H9 (cell line): ENCODE measurements around the gene PPP1R16B. TPM values are rescaled to one million over a fixed set of nuclear protein-coding genes. Genes with fewer than 3 reads are reported as not detected.

Source experiments
- DNase-seq: peaks from one replicate; pipeline ENCODE4 v3.0.0-alpha.2; 2017
- H2AFZ ChIP-seq: one replicate; pipeline ENCODE4 v1.6.1; 2013; ENCODE audit warnings: mild to moderate bottlenecking, low read length, control low read depth, moderate library complexity
- H2AK5ac ChIP-seq: 2 replicates; pipeline ENCODE4 v1.6.1; 2013; ENCODE audit warnings: low read length, control low read depth, mixed read lengths; ENCODE audit not compliant: insufficient read length
- H2BK120ac ChIP-seq: one replicate; pipeline ENCODE4 v1.6.1; 2013; ENCODE audit warnings: low read depth, mild to moderate bottlenecking, low read length, control low read depth, inconsistent platforms; ENCODE audit not compliant: poor library complexity, severe bottlenecking
- H2BK12ac ChIP-seq: 2 replicates; pipeline ENCODE4 v1.6.1; 2013; ENCODE audit warnings: low read length, control low read depth, mixed read lengths, low read depth; ENCODE audit not compliant: insufficient read length
- H2BK15ac ChIP-seq: 2 replicates; pipeline ENCODE4 v1.6.1; 2013; ENCODE audit warnings: low read depth, low read length, control low read depth
- H2BK20ac ChIP-seq: one replicate; pipeline ENCODE4 v1.6.1; 2013; ENCODE audit warnings: low read depth, mild to moderate bottlenecking, low read length, control low read depth, inconsistent platforms; ENCODE audit not compliant: poor library complexity, severe bottlenecking
- H2BK5ac ChIP-seq: 2 replicates; pipeline ENCODE4 v1.6.1; 2013; ENCODE audit warnings: low read length, control low read depth, mixed read lengths; ENCODE audit not compliant: insufficient read length
- H3K14ac ChIP-seq: 2 replicates; pipeline ENCODE4 v1.6.1; 2013; ENCODE audit warnings: low read length, control low read depth; ENCODE audit not compliant: insufficient read depth
- H3K18ac ChIP-seq: 2 replicates; pipeline ENCODE4 v1.6.1; 2013; ENCODE audit warnings: low read depth, mild to moderate bottlenecking, mixed read lengths, low read length, control low read depth; ENCODE audit not compliant: insufficient read length
- H3K23ac ChIP-seq: 2 replicates; pipeline ENCODE4 v1.6.1; 2013; ENCODE audit warnings: low read length, control low read depth, mixed read lengths, low read depth; ENCODE audit not compliant: insufficient read length
- H3K23me2 ChIP-seq: 2 replicates; pipeline ENCODE4 v1.6.1; 2013; ENCODE audit warnings: low read depth, mild to moderate bottlenecking, mixed read lengths, low read length, control low read depth; ENCODE audit not compliant: insufficient read length, poor library complexity, severe bottlenecking
- H3K27ac ChIP-seq: 2 replicates; pipeline ENCODE4 v1.5.1; 2013; ENCODE audit warnings: low read length, control low read depth, mixed read lengths, low read depth; ENCODE audit not compliant: insufficient read length
- H3K27me3 ChIP-seq: 2 replicates; pipeline ENCODE4 v1.6.1; 2013; ENCODE audit warnings: low read length, control low read depth, inconsistent platforms; ENCODE audit not compliant: insufficient read depth
- H3K4ac ChIP-seq: 2 replicates; pipeline ENCODE4 v1.6.1; 2013; ENCODE audit warnings: low read depth, mild to moderate bottlenecking, control low read depth, inconsistent platforms, low read length, moderate library complexity
- H3K4me1 ChIP-seq: 2 replicates; pipeline ENCODE4 v1.6.1; 2013; ENCODE audit warnings: low read length, control low read depth, inconsistent platforms; ENCODE audit not compliant: insufficient read depth
- H3K4me2 ChIP-seq: 2 replicates; pipeline ENCODE4 v1.6.1; 2013; ENCODE audit warnings: low read length, control low read depth, mixed read lengths; ENCODE audit not compliant: insufficient read length, insufficient read depth
- H3K56ac ChIP-seq: 2 replicates; pipeline ENCODE4 v1.6.1; 2013; ENCODE audit warnings: low read depth, mild to moderate bottlenecking, mixed read lengths, low read length, control low read depth; ENCODE audit not compliant: insufficient read length
- H3K79me1 ChIP-seq: 2 replicates; pipeline ENCODE4 v1.6.1; 2013; ENCODE audit warnings: low read depth, mild to moderate bottlenecking, moderate library complexity, low read length, control low read depth, inconsistent platforms; ENCODE audit not compliant: insufficient read depth, poor library complexity, severe bottlenecking
- H3K79me2 ChIP-seq: 2 replicates; pipeline ENCODE4 v1.6.1; 2013; ENCODE audit warnings: low read length, control low read depth, inconsistent platforms; ENCODE audit not compliant: insufficient read depth
- H3K9ac ChIP-seq: 2 replicates; pipeline ENCODE4 v1.6.1; 2013; ENCODE audit warnings: low read length, control low read depth, mixed read lengths; ENCODE audit not compliant: insufficient read length; ENCODE audit errors: extremely low read depth
- H3K9me3 ChIP-seq: one replicate; pipeline ENCODE4 v1.6.1; 2013; ENCODE audit warnings: low read depth, low read length, inconsistent platforms; ENCODE audit not compliant: control insufficient read depth
- H3T11ph ChIP-seq: one replicate; pipeline ENCODE4 v1.6.1; 2013; ENCODE audit warnings: mild to moderate bottlenecking, low read length, control low read depth, inconsistent platforms
- H4K20me1 ChIP-seq: one replicate; pipeline ENCODE4 v1.6.1; 2013; ENCODE audit not compliant: control insufficient read depth, insufficient read length, insufficient read depth
- H4K5ac ChIP-seq: 2 replicates; pipeline ENCODE4 v1.6.1; 2013; ENCODE audit warnings: low read depth, mild to moderate bottlenecking, mixed read lengths, low read length, control low read depth; ENCODE audit not compliant: insufficient read length
- H4K8ac ChIP-seq: replicated peaks from 2 replicates; pipeline ENCODE4 v1.6.1; 2013; ENCODE audit warnings: low read length, control low read depth, mixed read lengths, low read depth; ENCODE audit not compliant: insufficient read length
- H4K91ac ChIP-seq: 2 replicates; pipeline ENCODE4 v1.6.1; 2013; ENCODE audit warnings: low read depth, mild to moderate bottlenecking, moderate library complexity, mixed read lengths, low read length, control low read depth; ENCODE audit not compliant: insufficient read length
- H3K27ac Mint-ChIP-seq, 3 experiments: 2 replicates in 2 of 3; 3 replicates in 1 of 3; pipeline ENCODE4 v1.8.0; 2020 to 2021; ENCODE audit warnings: mixed read lengths in 3 of 3, mild to moderate bottlenecking in 1 of 3, moderate library complexity in 1 of 3
- H3K27me3 Mint-ChIP-seq: 2 replicates; pipeline ENCODE4 v1.8.0; 2021; ENCODE audit warnings: low read depth, mild to moderate bottlenecking, moderate library complexity, mixed read lengths
- H3K36me3 Mint-ChIP-seq, 3 experiments: 2 replicates in 2 of 3; 3 replicates in 1 of 3; pipeline ENCODE4 v1.8.0; 2020 to 2021; ENCODE audit warnings: low read depth in 3 of 3, mixed read lengths in 3 of 3; ENCODE audit not compliant: insufficient read depth in 1 of 3
- H3K4me1 Mint-ChIP-seq, 2 experiments: 2 replicates each; pipeline ENCODE4 v1.8.0; 2020; ENCODE audit warnings: mixed read lengths in 2 of 2
- H3K4me3 Mint-ChIP-seq, 2 experiments: 2 replicates in 1 of 2; 3 replicates in 1 of 2; pipeline ENCODE4 v1.8.0; 2020 to 2021; ENCODE audit warnings: mild to moderate bottlenecking in 2 of 2, mixed read lengths in 2 of 2, moderate library complexity in 1 of 2
- H3K9me3 Mint-ChIP-seq, 2 experiments: 2 replicates in 1 of 2; 3 replicates in 1 of 2; pipeline ENCODE4 v1.8.0; 2020; ENCODE audit warnings: mild to moderate bottlenecking in 2 of 2, mixed read lengths in 2 of 2, moderate library complexity in 1 of 2
- CTCF ChIP-seq: fragments of 200-600 bp; sonication (generic); conservative IDR thresholded peaks from 3 replicates; pipeline ENCODE4 v1.8.0; 2021; ENCODE audit warnings: antibody characterized with exemption, mild to moderate bottlenecking
- total RNA-seq: library from RNA; stranded (reverse); gene quantifications from 2 replicates; pipeline ENCODE4 v1.2.1, GENCODE V29; 2021

Gene PPP1R16B
- total RNA-seq, 1 experiment from 2014 or later = 8.2 TPM

- no peak overlapping the region for H3K18ac ChIP-seq
- H3K4me1 ChIP-seq = peaks cover 6% of the 10 kb centered on the region; the same call in 1 of the 2 replicates
- Mint-ChIP-seq H3K9me3 (no peaks in the 10 kb centered on the region), H3K4me3 (no peak overlapping the region), H3K27ac (no peak overlapping the region), H3K36me3 (peaks cover 0 to 4% (median 0%) of the 10 kb centered on the region in 3 experiments; a peak in 4 of 7 replicates), H3K27me3 (peaks cover 2% of the 10 kb centered on the region; the same call in 1 of the 2 replicates), H3K4me1 (peaks cover 18 to 21% of the 10 kb centered on the region in 2 experiments)
- no peak for DNase-seq
- no peak for TF ChIP-seq CTCF
- H2BK12ac ChIP-seq = no peak overlapping the region
- no peak overlapping the region for H3K14ac ChIP-seq
- no peak overlapping the region for H3K27ac ChIP-seq
- no peaks in the 10 kb centered on the region for H3K79me2 ChIP-seq
- no peaks in the 10 kb centered on the region for H4K20me1 ChIP-seq
- H3K23ac ChIP-seq = no peak overlapping the region
- no peak overlapping the region for H2AFZ ChIP-seq
- H3K9ac ChIP-seq = no peak overlapping the region
- H2BK5ac ChIP-seq = no peak overlapping the region
- H2BK20ac ChIP-seq = no peak overlapping the region
- H3K27me3 ChIP-seq = no peaks in the 10 kb centered on the region
- no peak overlapping the region for H2BK120ac ChIP-seq
- H4K5ac ChIP-seq = no peak overlapping the region
- no peak overlapping the region for H3K56ac ChIP-seq
- no peak overlapping the region for H4K91ac ChIP-seq
- no peak overlapping the region for H2BK15ac ChIP-seq
- H2AK5ac ChIP-seq = no peak overlapping the region
- no peaks in the 10 kb centered on the region for H3K9me3 ChIP-seq
- H4K8ac ChIP-seq = no peak overlapping the region
- no peaks in the 10 kb centered on the region for H3K79me1 ChIP-seq
- no peaks in the 10 kb centered on the region for H3K23me2 ChIP-seq
- H3K4me2 ChIP-seq = no peak overlapping the region
- no peak overlapping the region for H3K4ac ChIP-seq
- H3T11ph ChIP-seq = no peak overlapping the region
Measured at GRCh38 chr20:38815446-38815845, 9.9 kb downstream of the PPP1R16B start.
